Lower leg skin (tissue), 4 donors: Measurements from ENCODE around the gene CYBA. TPM values are rescaled to one million over a fixed set of nuclear protein-coding genes. Genes with fewer than 3 reads are reported as not detected.
A peak's percentile ranks its signal among the peaks of the same experiment; 100 is the strongest.

Experiments used
- DNase-seq, 2 donors: peaks; one replicate each; pipeline ENCODE4 v3.0.0-alpha.2; 2019; ENCODE audit warnings: low spot score in 2 of 2
- H3K4me3 ChIP-seq: fragments of 200-600 bp; sonication (generic); 2 replicates; pipeline ENCODE4 v1.5.1; 2017; ENCODE audit warnings: mild to moderate bottlenecking, low read depth; ENCODE audit not compliant: poor library complexity, severe bottlenecking
- POLR2A ChIP-seq, 2 donors: fragments of 450-650 bp; IDR thresholded peaks; one replicate each; pipeline ENCODE4 v1.6.1; 2016 to 2017; ENCODE audit warnings: antibody characterized with exemption in 2 of 2, mild to moderate bottlenecking in 1 of 2, moderate library complexity in 1 of 2
- WGBS, 2 donors: methylation state at CpG; one replicate each; pipeline ENCODE4 v1.1.5; 2018; 5-methylcytosine and 5-hydroxymethylcytosine counted together
- intact Hi-C: fragments of 100-400 bp; cut with DNase I; formaldehyde crosslinking; loops from one replicate; pipeline ENCODE4 v1.15.0; 2023; ENCODE audit warnings: low total_unique reads
- total RNA-seq, 4 donors: library from RNA; depleted of rRNA; stranded (reverse); fragments of >200 nt; gene quantifications; one replicate each; pipeline ENCODE4 v1.1.0, GENCODE V29; 2016
- TF ChIP-seq, protein P1 (sequence below), 3 donors: fragments of 450-650 bp; IDR thresholded peaks; one replicate each; pipeline ENCODE4 v1.5.1; 2016; ENCODE audit warnings: antibody characterized with exemption in 3 of 3, mild to moderate bottlenecking in 3 of 3, moderate library complexity in 2 of 3

CYBA gene
- total RNA-seq = 10 to 100 TPM; 30.5 to 93.2 (median 44.7) TPM

GRCh38 chr16:88650749-88651275 lies at the start of gene CYBA:
CYBA (minus strand) TSS chr16:88651053; CDS start chr16:88651013, 40 bp downstream.
- peak; percentile 60 to 94 for DNase-seq
- peak within 1 kb of the TSS; percentile 55 for H3K4me3 ChIP-seq
- intact Hi-C loops = no loop called here
- no peak for TF ChIP-seq POLR2A (IDR thresholded peaks at IDR 0.05)
- TF ChIP-seq, protein P1, sequence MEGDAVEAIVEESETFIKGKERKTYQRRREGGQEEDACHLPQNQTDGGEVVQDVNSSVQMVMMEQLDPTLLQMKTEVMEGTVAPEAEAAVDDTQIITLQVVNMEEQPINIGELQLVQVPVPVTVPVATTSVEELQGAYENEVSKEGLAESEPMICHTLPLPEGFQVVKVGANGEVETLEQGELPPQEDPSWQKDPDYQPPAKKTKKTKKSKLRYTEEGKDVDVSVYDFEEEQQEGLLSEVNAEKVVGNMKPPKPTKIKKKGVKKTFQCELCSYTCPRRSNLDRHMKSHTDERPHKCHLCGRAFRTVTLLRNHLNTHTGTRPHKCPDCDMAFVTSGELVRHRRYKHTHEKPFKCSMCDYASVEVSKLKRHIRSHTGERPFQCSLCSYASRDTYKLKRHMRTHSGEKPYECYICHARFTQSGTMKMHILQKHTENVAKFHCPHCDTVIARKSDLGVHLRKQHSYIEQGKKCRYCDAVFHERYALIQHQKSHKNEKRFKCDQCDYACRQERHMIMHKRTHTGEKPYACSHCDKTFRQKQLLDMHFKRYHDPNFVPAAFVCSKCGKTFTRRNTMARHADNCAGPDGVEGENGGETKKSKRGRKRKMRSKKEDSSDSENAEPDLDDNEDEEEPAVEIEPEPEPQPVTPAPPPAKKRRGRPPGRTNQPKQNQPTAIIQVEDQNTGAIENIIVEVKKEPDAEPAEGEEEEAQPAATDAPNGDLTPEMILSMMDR (IDR thresholded peaks at IDR 0.05) = no peak
- 0 to 10% methylated on average over 4 to 10 of the region's 41 CpGs for WGBS, 2 donors

- intact Hi-C loops = no loop called here
- no peak overlapping the region for H3K4me3 ChIP-seq
- 73 to 75% methylated on average over 14 of the region's 14 CpGs for WGBS, 2 donors
- no peak for TF ChIP-seq POLR2A (IDR thresholded peaks at IDR 0.05)
- TF ChIP-seq, protein P1 (IDR thresholded peaks at IDR 0.05) = no peak
- DNase-seq = no peak
These were observed 49.4 kb upstream of the CYBA start for GRCh38 chr16:88700322-88700635.

GRCh38 chr16:88699180-88699579 lies 48.3 kb upstream of the CYBA start:
- no peak for TF ChIP-seq POLR2A (IDR thresholded peaks at IDR 0.05)
- TF ChIP-seq, protein P1 (IDR thresholded peaks at IDR 0.05) = no peak
- intact Hi-C loops = no loop called here
- whole genome bisulfite sequencing, 2 donors = 94 to 100% methylated on average over 8 to 16 of the region's 16 CpGs
- no peak overlapping the region for H3K4me3 ChIP-seq
- no peak for DNase-seq

DNA sequence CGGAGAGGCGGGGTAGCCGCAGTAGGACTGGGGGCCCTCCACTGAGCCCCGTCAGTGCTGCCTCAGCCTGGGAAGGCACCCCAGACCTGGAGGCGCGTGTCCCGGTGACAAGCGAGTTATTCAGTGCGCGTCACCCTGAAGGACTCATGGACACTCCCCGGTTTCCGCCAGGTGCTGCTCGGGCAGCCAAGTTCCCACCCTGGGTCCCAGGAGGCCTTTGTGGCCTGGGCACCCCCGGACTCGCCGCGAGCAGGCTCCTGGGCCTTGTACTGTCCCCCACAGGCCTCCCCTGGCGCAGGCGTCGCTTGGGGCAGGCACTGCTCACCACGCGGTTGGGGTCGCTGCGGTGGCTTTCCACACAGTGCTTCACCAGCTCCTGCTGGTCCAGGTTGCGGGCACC lies 47.8 kb upstream of the CYBA start:
- intact Hi-C loops = no loop called here
- no peak overlapping the region for H3K4me3 ChIP-seq
- DNase-seq = no peak
- 87 to 92% methylated on average over 8 to 22 of the region's 25 CpGs for WGBS, 2 donors
- TF ChIP-seq, protein P1 (IDR thresholded peaks at IDR 0.05) = no peak
- no peak for TF ChIP-seq POLR2A (IDR thresholded peaks at IDR 0.05)

GRCh38 chr16:88697831-88698615 lies 47.2 kb upstream of the CYBA start:
- no peak for DNase-seq
- H3K4me3 ChIP-seq = no peak overlapping the region
- intact Hi-C loops = no loop called here
- TF ChIP-seq, protein P1 (IDR thresholded peaks at IDR 0.05) = no peak
- TF ChIP-seq POLR2A (IDR thresholded peaks at IDR 0.05) = no peak
- 83 to 87% methylated on average over 32 to 37 of the region's 37 CpGs for WGBS, 2 donors
